Fibroblast of pulmonary artery (primary cell): Measurements from ENCODE around the gene KRTAP5-6.

Experiments used
- DNase-seq: peaks from one replicate; pipeline ENCODE4 v3.0.0-alpha.2; 2010; ENCODE audit warnings: low read depth
- H3K4me3 ChIP-seq: replicated peaks from 2 replicates; pipeline ENCODE4 v1.5.1; 2011; ENCODE audit warnings: low read depth, mild to moderate bottlenecking, control low read depth, low read length, moderate library complexity
- CTCF ChIP-seq: IDR thresholded peaks from 2 replicates; pipeline ENCODE4 v1.5.1; 2011; ENCODE audit warnings: mild to moderate bottlenecking, control low read depth, low read length, inconsistent platforms; ENCODE audit errors: missing control alignments

The KRTAP5-6 gene

GRCh38 chr11:1671658-1672057 is 25.3 kb upstream of the KRTAP5-6 start:
- H3K4me3 ChIP-seq, result no peak overlapping the region
- no peak for DNase-seq
- TF ChIP-seq CTCF, result no peak

GRCh38 chr11:1672613-1673350 is 24.2 kb upstream of the KRTAP5-6 start:
- no peak for DNase-seq
- TF ChIP-seq CTCF, result no peak
- no peak overlapping the region for H3K4me3 ChIP-seq

DNA sequence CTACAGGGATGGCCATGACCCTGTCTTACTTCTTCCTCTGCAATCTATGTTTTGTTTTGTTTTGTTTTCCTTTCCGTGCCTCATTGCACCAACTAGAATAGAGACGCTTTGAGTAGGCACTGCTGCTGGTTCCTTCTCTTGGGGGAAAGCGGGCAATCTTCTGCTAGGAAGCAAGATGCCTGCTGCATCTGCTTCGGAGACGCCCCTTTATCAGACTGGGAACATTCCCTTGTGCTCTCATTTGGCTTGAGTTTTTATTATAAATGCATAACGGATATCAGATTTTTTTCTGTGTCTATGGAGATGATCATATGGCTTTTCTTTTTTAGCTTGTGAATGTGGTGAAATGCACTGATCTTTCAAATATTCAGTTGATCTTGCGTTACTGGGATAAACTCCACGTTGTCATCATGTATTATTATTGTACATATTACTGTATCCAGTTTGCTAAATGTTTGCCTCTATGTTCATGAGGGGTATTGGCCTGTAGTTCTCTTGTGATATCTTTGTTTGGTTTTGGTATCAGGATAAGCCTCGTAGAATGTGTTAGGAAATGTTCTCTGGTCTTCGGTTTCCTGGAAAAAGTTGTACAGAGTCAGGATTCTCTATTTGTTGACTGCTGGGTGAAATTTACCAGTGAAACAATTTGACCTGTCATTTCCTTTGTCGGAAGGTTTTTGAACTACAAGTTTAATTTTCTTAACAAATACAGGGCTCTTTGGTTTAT is 23.4 kb upstream of the KRTAP5-6 start:
- no peak overlapping the region for H3K4me3 ChIP-seq
- DNase-seq, result no peak
- TF ChIP-seq CTCF, result no peak

DNA sequence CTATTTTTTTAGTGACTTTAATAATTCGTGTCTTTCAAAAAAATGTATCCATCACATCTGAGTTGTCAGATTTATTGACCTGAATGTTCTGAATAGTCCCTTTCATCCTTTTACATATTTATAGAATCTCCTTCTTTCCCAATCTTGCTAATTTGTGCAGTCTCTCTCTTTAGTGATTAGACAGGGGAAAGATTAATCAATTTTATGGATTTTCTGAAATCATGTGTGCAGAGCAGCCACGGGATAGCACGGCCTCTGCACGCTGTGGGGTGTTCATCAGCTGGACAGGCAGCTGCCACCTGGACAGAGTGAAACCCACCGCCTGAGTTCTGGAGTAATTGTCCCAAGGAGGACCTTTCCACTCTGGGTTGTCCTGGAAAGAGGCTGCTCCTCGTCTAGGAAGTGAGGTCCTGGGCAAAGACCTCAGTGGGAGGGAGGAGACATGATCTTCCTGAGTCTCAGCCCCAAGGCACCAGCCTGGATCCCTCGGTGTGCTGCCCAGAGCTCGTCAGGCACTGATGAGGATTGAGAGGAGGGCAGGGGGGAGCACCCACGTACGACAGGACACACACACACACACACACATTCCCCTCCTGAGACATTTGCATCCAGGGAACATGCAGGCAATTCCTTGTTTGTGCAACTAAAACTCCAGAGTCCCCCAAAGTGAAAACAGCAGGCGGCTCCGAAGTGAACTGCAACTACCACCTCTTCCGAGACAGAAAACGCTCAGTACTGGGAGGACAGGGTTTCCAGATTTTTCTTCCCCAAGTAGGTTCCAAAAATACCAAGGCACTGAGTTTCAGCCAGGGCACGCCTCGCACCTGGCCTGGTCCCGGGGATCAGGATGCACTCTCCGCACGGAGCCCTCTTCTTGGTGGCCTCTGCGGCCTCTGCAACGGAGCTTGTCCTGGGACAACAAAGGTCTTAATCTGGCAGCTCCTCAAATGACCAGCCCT is 22.5 kb upstream of the KRTAP5-6 start:
- no peak overlapping the region for H3K4me3 ChIP-seq
- TF ChIP-seq CTCF, result no peak

DNA sequence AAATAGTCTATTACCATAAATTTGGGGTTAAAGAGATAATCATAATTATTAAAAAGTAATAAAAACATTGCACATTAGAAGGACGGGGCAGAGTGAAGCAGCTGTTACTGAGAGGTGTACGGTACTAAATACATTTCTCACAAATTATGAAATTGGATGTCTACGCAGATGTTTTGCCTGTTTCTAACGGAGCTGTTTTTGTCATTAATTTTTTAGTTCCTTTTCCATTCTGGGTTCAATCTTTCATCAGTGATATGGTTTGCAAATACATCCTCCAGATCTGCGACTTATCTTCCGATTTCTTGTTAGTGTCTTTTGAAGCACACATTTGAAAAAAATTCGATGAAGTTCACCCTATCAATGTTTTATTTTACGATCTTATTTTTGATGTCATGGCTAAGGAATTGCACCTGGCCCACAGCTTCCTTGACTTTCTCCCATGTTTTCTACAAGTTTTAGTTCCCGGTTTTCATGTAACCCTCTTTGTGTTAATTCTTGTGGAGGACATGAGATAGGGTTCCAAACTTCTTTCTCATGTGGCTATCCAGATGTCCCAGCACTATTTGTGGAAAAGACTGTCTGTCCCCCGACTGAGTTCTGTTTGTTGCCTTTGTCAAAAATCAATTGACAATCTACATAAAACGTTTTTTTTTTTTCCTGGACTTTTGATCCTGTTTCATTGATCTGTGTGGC is 21.3 kb upstream of the KRTAP5-6 start:
- no peak overlapping the region for H3K4me3 ChIP-seq
- no peak for TF ChIP-seq CTCF
- no peak for DNase-seq

More for the DNA sequence above, 22.5 kb upstream of the KRTAP5-6 start:
- DNase-seq, result no peak

GRCh38 chr11:1676229-1676740 is 20.7 kb upstream of the KRTAP5-6 start:
- no peak for TF ChIP-seq CTCF
- H3K4me3 ChIP-seq, result no peak overlapping the region
- DNase-seq, result no peak
